Activated naive CD8-positive, alpha-beta T cell treated with anti-CD3 and anti-CD28 coated beads, Interleukin-2, amount 10 ng/mL, durations not matched to agents 7 days and 5 days (primary cell): Measurements from ENCODE around the gene EFEMP1. TPM values are rescaled to one million over a fixed set of nuclear protein-coding genes. Genes with fewer than 3 reads are reported as not detected.

Source experiments
- ATAC-seq: fragments of 150-1000 bp; cut with Tn5 transposase; one replicate; pipeline ENCODE4 v1.10.0; 2021; ENCODE audit warnings: low read depth, moderate library complexity
- POLR2A ChIA-PET: fragments of 350-600 bp; sonication (Branson Sonifier 250); formaldehyde crosslinking; loops from one replicate; lab custom pipeline; 2021; ENCODE audit warnings: antibody characterized with exemption; lab: Charles Lee
- DNase-seq: peaks from one replicate; pipeline ENCODE4 v3.0.0; 2021
- H3K27ac Mint-ChIP-seq: one replicate; pipeline ENCODE4 v1.8.0; 2022; ENCODE audit warnings: mild to moderate bottlenecking, mixed read lengths
- H3K27me3 Mint-ChIP-seq: one replicate; pipeline ENCODE4 v1.8.0; 2022; ENCODE audit warnings: mild to moderate bottlenecking, moderate library complexity, mixed read lengths
- H3K36me3 Mint-ChIP-seq: one replicate; pipeline ENCODE4 v1.8.0; 2021; ENCODE audit warnings: mild to moderate bottlenecking, mixed read lengths
- H3K4me1 Mint-ChIP-seq: one replicate; pipeline ENCODE4 v1.8.0; 2021; ENCODE audit warnings: mixed read lengths
- H3K4me3 Mint-ChIP-seq: one replicate; pipeline ENCODE4 v1.8.0; 2022; ENCODE audit warnings: mild to moderate bottlenecking, moderate library complexity, mixed read lengths
- H3K9me3 Mint-ChIP-seq: one replicate; pipeline ENCODE4 v1.8.0; 2021; ENCODE audit warnings: mixed read lengths
- total RNA-seq, 2 experiments: library from RNA; stranded (reverse); gene quantifications; one replicate each; pipeline ENCODE4 v1.2.3, GENCODE V29; 2021

Gene EFEMP1
- total RNA-seq, 2 experiments from 2014 or later, result not detected

GRCh38 chr2:55922291-55922907 lies 1.2 kb downstream of the EFEMP1 start:
- ATAC-seq (no peak), DNase-seq (no peak)
- Mint-ChIP-seq H3K27me3 (peaks cover 48% of the 10 kb centered on the region), H3K4me1 (peaks cover 6% of the 10 kb centered on the region), H3K36me3 (no peaks in the 10 kb centered on the region), H3K9me3 (no peaks in the 10 kb centered on the region), H3K27ac (no peak overlapping the region), H3K4me3 (no peak overlapping the region)
- POLR2A ChIA-PET, result no interaction called here

- Mint-ChIP-seq H3K27me3 (peaks cover 32% of the 10 kb centered on the region), H3K27ac (no peak overlapping the region), H3K36me3 (no peaks in the 10 kb centered on the region), H3K4me3 (no peak overlapping the region), H3K4me1 (peaks cover 6% of the 10 kb centered on the region), H3K9me3 (no peaks in the 10 kb centered on the region)
- no peak for ATAC-seq
- POLR2A ChIA-PET, result no interaction called here
- no peak for DNase-seq
Observed at GRCh38 chr2:55919574-55919973, 4.0 kb downstream of the EFEMP1 start.

- no peak for ATAC-seq
- H3K27me3 Mint-ChIP-seq, result peaks cover 25% of the 10 kb centered on the region
- no peaks in the 10 kb centered on the region for H3K9me3 Mint-ChIP-seq
- POLR2A ChIA-PET, result no interaction called here
- H3K4me3 Mint-ChIP-seq, result no peak overlapping the region
- H3K36me3 Mint-ChIP-seq, result no peaks in the 10 kb centered on the region
- H3K4me1 Mint-ChIP-seq, result peaks cover 6% of the 10 kb centered on the region
- H3K27ac Mint-ChIP-seq, result no peak overlapping the region
- DNase-seq, result no peak
Observed at GRCh38 chr2:55918856-55919255, 4.7 kb downstream of the EFEMP1 start.

- POLR2A ChIA-PET, result no interaction called here
- Mint-ChIP-seq H3K4me3 (no peak overlapping the region), H3K27me3 (peaks cover 19% of the 10 kb centered on the region), H3K36me3 (no peaks in the 10 kb centered on the region), H3K27ac (no peak overlapping the region), H3K4me1 (peaks cover 2% of the 10 kb centered on the region), H3K9me3 (no peaks in the 10 kb centered on the region)
- ATAC-seq, result no peak
- DNase-seq, result no peak
Observed at GRCh38 chr2:55917713-55918390, 5.7 kb downstream of the EFEMP1 start.

- peaks cover 11% of the 10 kb centered on the region for H3K27me3 Mint-ChIP-seq
- no peaks in the 10 kb centered on the region for H3K36me3 Mint-ChIP-seq
- ATAC-seq, result no peak
- POLR2A ChIA-PET, result no interaction called here
- no peak overlapping the region for H3K4me3 Mint-ChIP-seq
- H3K9me3 Mint-ChIP-seq, result no peaks in the 10 kb centered on the region
- DNase-seq, result no peak
- H3K27ac Mint-ChIP-seq, result no peak overlapping the region
- H3K4me1 Mint-ChIP-seq, result no peaks in the 10 kb centered on the region
Observed at GRCh38 chr2:55917117-55917516, 6.5 kb downstream of the EFEMP1 start.

GRCh38 chr2:55916473-55917049 lies 7.0 kb downstream of the EFEMP1 start:
- H3K9me3 Mint-ChIP-seq, result no peaks in the 10 kb centered on the region
- POLR2A ChIA-PET, result no interaction called here
- DNase-seq (no peak), ATAC-seq (no peak)
- H3K27me3 Mint-ChIP-seq, result peaks cover 9% of the 10 kb centered on the region
- no peak overlapping the region for H3K27ac Mint-ChIP-seq
- H3K36me3 Mint-ChIP-seq, result no peaks in the 10 kb centered on the region
- no peak overlapping the region for H3K4me3 Mint-ChIP-seq
- H3K4me1 Mint-ChIP-seq, result no peaks in the 10 kb centered on the region

GRCh38 chr2:55914786-55915185 lies 8.8 kb downstream of the EFEMP1 start:
- no peak overlapping the region for H3K4me3 Mint-ChIP-seq

GRCh38 chr2:55912926-55913325 lies 10.7 kb downstream of the EFEMP1 start:
- H3K27ac Mint-ChIP-seq, result no peak overlapping the region
- no peaks in the 10 kb centered on the region for H3K4me1 Mint-ChIP-seq
- H3K4me3 Mint-ChIP-seq, result no peak overlapping the region
- POLR2A ChIA-PET, result no interaction called here
- ATAC-seq (no peak), DNase-seq (no peak)
- H3K36me3 Mint-ChIP-seq, result no peaks in the 10 kb centered on the region
- no peaks in the 10 kb centered on the region for H3K27me3 Mint-ChIP-seq
- no peaks in the 10 kb centered on the region for H3K9me3 Mint-ChIP-seq

More at GRCh38 chr2:55914786-55915185, 8.8 kb downstream of the EFEMP1 start:
- POLR2A ChIA-PET, result no interaction called here
- H3K4me1 Mint-ChIP-seq, result no peaks in the 10 kb centered on the region
- DNase-seq, result no peak
- H3K36me3 Mint-ChIP-seq, result no peaks in the 10 kb centered on the region
- H3K9me3 Mint-ChIP-seq, result no peaks in the 10 kb centered on the region
- H3K27ac Mint-ChIP-seq, result no peak overlapping the region
- no peaks in the 10 kb centered on the region for H3K27me3 Mint-ChIP-seq
- ATAC-seq, result no peak

- ATAC-seq (no peak), DNase-seq (no peak)
- POLR2A ChIA-PET, result no interaction called here
- Mint-ChIP-seq H3K4me3 (no peak overlapping the region), H3K27ac (no peak overlapping the region), H3K4me1 (no peaks in the 10 kb centered on the region), H3K9me3 (no peaks in the 10 kb centered on the region), H3K27me3 (no peaks in the 10 kb centered on the region), H3K36me3 (no peaks in the 10 kb centered on the region)
Observed at GRCh38 chr2:55910077-55910476, 13.5 kb downstream of the EFEMP1 start.

- Mint-ChIP-seq H3K4me3 (no peak overlapping the region), H3K27me3 (peaks cover 2% of the 10 kb centered on the region)
- ATAC-seq, result no peak
Observed at GRCh38 chr2:55907686-55908085, 15.9 kb downstream of the EFEMP1 start.

GRCh38 chr2:55906993-55907392 lies 16.6 kb downstream of the EFEMP1 start:
- no peaks in the 10 kb centered on the region for H3K36me3 Mint-ChIP-seq
- no peak overlapping the region for H3K27ac Mint-ChIP-seq
- no peak for DNase-seq
- H3K9me3 Mint-ChIP-seq, result no peaks in the 10 kb centered on the region
- POLR2A ChIA-PET, result no interaction called here
- H3K4me3 Mint-ChIP-seq, result no peak overlapping the region
- H3K4me1 Mint-ChIP-seq, result no peaks in the 10 kb centered on the region
- peaks cover 2% of the 10 kb centered on the region for H3K27me3 Mint-ChIP-seq
- no peak for ATAC-seq

More at GRCh38 chr2:55907686-55908085, 15.9 kb downstream of the EFEMP1 start:
- POLR2A ChIA-PET, result no interaction called here
- DNase-seq, result no peak
- Mint-ChIP-seq H3K9me3 (no peaks in the 10 kb centered on the region), H3K27ac (no peak overlapping the region), H3K36me3 (no peaks in the 10 kb centered on the region), H3K4me1 (no peaks in the 10 kb centered on the region)

GRCh38 chr2:55903727-55904126 lies 19.9 kb downstream of the EFEMP1 start:
- Mint-ChIP-seq H3K27ac (no peak overlapping the region), H3K4me1 (no peaks in the 10 kb centered on the region), H3K9me3 (no peaks in the 10 kb centered on the region), H3K4me3 (no peak overlapping the region), H3K36me3 (no peaks in the 10 kb centered on the region), H3K27me3 (peaks cover 2% of the 10 kb centered on the region)
- ATAC-seq (no peak), DNase-seq (no peak)
- POLR2A ChIA-PET, result no interaction called here

- ATAC-seq, result no peak
- DNase-seq, result no peak
- H3K27me3 Mint-ChIP-seq, result peaks cover 2% of the 10 kb centered on the region
Observed at GRCh38 chr2:55902971-55903370, 20.6 kb downstream of the EFEMP1 start.

GRCh38 chr2:55902429-55902828 lies 21.2 kb downstream of the EFEMP1 start:
- POLR2A ChIA-PET, result no interaction called here
- no peaks in the 10 kb centered on the region for H3K9me3 Mint-ChIP-seq
- DNase-seq, result no peak
- no peak for ATAC-seq
- H3K36me3 Mint-ChIP-seq, result no peaks in the 10 kb centered on the region
- H3K27ac Mint-ChIP-seq, result no peak overlapping the region
- peaks cover 2% of the 10 kb centered on the region for H3K27me3 Mint-ChIP-seq
- no peak overlapping the region for H3K4me3 Mint-ChIP-seq
- no peaks in the 10 kb centered on the region for H3K4me1 Mint-ChIP-seq

More at GRCh38 chr2:55902971-55903370, 20.6 kb downstream of the EFEMP1 start:
- no peak overlapping the region for H3K27ac Mint-ChIP-seq
- H3K4me3 Mint-ChIP-seq, result no peak overlapping the region
- H3K4me1 Mint-ChIP-seq, result no peaks in the 10 kb centered on the region
- H3K36me3 Mint-ChIP-seq, result no peaks in the 10 kb centered on the region
- POLR2A ChIA-PET, result no interaction called here
- H3K9me3 Mint-ChIP-seq, result no peaks in the 10 kb centered on the region
